GM18526 (cell line): ENCODE results near the gene BPTF.

Experiments
- POLR2A ChIP-seq: IDR thresholded peaks from 3 replicates; pipeline ENCODE4 v1.6.1; 2011; ENCODE audit not compliant: insufficient read length; ENCODE audit errors: extremely low read depth

Gene BPTF

DNA sequence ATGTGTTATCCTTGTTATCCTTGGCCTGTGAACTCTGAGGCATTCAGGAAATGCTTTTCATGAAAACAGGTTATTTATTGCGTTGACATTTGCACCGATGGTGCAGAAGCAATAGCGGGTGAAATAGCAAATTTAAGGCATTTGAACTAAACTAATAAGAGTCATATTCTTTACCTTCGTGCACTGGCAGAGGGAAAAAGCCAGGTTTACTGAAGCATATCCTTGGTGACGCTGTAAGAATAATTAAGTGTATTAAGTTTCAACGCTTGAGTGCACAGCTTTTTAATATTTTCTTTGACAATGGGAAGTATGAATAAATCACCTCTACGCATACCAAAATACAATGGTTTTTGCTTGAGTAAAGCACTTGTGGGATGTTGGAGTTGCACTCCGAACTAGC lies 196.7 kb downstream of the BPTF start:
- no peak for TF ChIP-seq POLR2A

DNA sequence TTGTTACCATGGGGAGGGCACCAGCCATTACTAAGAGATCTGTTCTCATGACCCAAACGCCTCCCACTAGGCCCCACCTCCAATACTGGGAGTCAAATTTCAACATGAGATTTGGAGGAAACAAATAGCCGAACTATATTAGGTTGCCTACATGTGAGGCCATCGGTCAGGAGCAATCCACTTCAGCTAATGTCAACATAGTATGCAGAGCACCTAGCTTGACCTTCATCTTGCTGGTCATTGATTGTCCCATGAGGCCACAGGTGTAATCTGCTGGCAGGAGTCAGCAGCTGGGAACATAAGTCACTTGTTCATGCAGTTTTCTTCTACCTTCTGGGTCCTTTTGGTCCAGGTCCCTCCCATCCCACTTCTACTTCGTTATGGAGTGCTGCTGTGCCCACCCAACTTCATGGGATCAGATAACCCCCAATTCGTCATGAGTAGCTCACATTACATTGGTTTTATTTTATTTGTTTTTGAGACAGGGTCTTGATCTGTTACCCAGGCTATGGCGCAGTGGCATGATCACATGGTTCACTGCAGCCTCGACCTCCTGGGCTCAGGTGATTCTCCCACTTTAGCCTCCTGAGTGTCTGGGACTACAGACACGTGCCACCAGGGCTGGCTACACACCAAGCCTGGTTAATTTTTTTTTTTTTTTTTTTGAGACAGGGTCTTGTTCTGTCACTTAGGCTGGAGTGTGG lies 204.4 kb downstream of the BPTF start:
- TF ChIP-seq POLR2A, result no peak
